AG04450 (cell line): Measurements from ENCODE around the gene BPHL. TPM values are rescaled to one million over a fixed set of nuclear protein-coding genes. Genes with fewer than 3 reads are reported as not detected.
"Not testable (repeated sequence)": the region's sequence is repeated elsewhere in the genome, so short reads cannot be mapped to it uniquely, and the experiment has no call there.

ENCODE experiments used
- CTCF ChIA-PET: fragments of 300-600, 350-600 bp; formaldehyde crosslinking; extraction: SDS; loops from one replicate; lab custom pipeline; 2022; ENCODE audit warnings: antibody characterized with exemption, inconsistent platforms; lab: Charles Lee
- POLR2A ChIA-PET: fragments of 350-600 bp; formaldehyde crosslinking; extraction: SDS; loops from one replicate; lab custom pipeline; 2021; ENCODE audit warnings: antibody characterized with exemption, inconsistent platforms; lab: Yijun Ruan, JAX
- DNase-seq: peaks from one replicate; pipeline ENCODE4 v3.0.0-alpha.2; 2011; ENCODE audit warnings: low read depth, low spot score
- H3K27ac ChIP-seq: one replicate; pipeline ENCODE4 v1.5.1; 2012; ENCODE audit warnings: low read depth, low read length, control low read depth
- H3K27me3 ChIP-seq: one replicate; pipeline ENCODE4 v1.6.0; 2012; ENCODE audit warnings: low read length; ENCODE audit not compliant: control insufficient read depth, insufficient read depth
- H3K4me3 ChIP-seq: 2 replicates; pipeline ENCODE4 v1.5.1; 2011; ENCODE audit warnings: mild to moderate bottlenecking, low read depth, low read length, control low read depth
- H3K9me3 ChIP-seq: 2 replicates; pipeline ENCODE4 v1.5.1; 2012; ENCODE audit warnings: low read length; ENCODE audit not compliant: control insufficient read depth, insufficient read depth
- polyA plus RNA-seq: library from polyadenylated mRNA; depleted of rRNA; stranded (reverse); fragments of >200 nt; gene quantifications from 2 replicates; pipeline ENCODE4 v1.2.3, GENCODE V29; 2011
- TF ChIP-seq, protein P1 (sequence below): IDR thresholded peaks from 2 replicates; pipeline ENCODE4 v1.5.1; 2011; ENCODE audit warnings: low read depth, low read length, control low read depth, inconsistent platforms

The BPHL gene
- polyA plus RNA-seq, 1 experiment = 24.4 TPM

DNA sequence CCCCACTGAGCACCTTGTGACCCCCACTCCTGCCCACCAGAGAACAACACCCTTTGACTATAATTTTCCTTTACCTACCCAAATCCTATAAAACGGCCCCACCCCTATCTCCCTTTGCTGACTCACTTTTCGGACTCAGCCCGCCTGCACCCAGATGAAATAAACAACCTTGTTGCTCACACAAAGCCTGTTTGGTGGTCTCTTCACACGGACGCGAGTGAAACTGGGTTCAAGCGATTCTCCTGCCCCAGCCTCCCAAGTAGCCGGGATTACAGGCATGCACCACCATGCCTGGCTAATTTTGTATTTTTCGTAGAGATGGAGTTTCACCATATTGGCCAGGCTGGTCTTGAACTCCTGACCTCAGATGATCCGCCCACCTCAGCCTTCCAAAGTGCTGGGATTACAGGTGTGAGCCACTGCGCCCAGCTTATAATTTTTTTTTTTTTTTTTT is 55.2 kb downstream of the BPHL start:
- CTCF ChIA-PET, H3K9me3 ChIP-seq, H3K27me3 ChIP-seq, H3K4me3 ChIP-seq, POLR2A ChIA-PET, H3K27ac ChIP-seq, DNase-seq: not testable (repeated sequence)

DNA sequence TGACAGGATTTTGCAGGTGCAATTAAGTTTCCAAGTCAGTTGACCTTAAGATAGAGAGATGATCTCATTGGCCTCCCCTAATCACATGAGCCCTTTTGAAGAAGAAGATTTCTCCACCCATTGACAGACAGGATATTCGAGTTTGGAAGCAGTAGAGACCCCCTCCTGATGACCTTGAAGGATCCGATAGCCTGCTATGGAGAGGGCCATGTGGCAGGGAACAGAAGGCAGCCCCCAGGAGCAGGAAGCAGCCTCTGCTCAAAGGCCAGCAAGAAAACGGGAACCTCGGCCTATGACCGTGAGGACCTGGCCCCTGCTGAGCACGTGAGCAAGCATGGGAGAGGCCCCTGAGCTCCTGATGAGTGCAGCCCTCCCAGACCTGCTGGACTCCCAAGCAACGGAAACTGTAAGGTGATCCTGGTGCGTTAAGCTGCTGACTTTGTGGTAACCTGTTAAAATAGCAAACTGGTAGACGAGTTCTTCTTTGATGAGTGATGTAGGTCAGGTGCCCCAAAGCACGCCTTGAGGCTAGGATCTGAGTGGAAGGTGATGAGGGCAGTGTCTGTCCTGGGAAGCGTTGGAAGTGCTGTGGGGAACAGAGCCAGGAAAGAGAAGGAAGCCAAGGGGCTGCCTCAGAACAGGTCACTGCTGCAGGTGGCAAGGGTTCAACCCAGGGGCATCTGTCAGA is 57.3 kb downstream of the BPHL start:
- TF ChIP-seq, protein P1, sequence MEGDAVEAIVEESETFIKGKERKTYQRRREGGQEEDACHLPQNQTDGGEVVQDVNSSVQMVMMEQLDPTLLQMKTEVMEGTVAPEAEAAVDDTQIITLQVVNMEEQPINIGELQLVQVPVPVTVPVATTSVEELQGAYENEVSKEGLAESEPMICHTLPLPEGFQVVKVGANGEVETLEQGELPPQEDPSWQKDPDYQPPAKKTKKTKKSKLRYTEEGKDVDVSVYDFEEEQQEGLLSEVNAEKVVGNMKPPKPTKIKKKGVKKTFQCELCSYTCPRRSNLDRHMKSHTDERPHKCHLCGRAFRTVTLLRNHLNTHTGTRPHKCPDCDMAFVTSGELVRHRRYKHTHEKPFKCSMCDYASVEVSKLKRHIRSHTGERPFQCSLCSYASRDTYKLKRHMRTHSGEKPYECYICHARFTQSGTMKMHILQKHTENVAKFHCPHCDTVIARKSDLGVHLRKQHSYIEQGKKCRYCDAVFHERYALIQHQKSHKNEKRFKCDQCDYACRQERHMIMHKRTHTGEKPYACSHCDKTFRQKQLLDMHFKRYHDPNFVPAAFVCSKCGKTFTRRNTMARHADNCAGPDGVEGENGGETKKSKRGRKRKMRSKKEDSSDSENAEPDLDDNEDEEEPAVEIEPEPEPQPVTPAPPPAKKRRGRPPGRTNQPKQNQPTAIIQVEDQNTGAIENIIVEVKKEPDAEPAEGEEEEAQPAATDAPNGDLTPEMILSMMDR = no peak
- Histone ChIP-seq H3K27ac (no peak overlapping the region), H3K27me3 (peaks cover 3% of the 10 kb centered on the region), H3K9me3 (no peaks in the 10 kb centered on the region), H3K4me3 (no peak overlapping the region)
- CTCF ChIA-PET = interaction anchor here (1.8 kb wide), 1 partner anchor 76 kb away, joined by 5 read pairs; no protein-coding TSS in a partner anchor
- DNase-seq = no peak
- POLR2A ChIA-PET = interaction anchor here (1.1 kb wide), 1 partner anchor 10 kb away, joined by 4 read pairs; no protein-coding TSS in a partner anchor

DNA sequence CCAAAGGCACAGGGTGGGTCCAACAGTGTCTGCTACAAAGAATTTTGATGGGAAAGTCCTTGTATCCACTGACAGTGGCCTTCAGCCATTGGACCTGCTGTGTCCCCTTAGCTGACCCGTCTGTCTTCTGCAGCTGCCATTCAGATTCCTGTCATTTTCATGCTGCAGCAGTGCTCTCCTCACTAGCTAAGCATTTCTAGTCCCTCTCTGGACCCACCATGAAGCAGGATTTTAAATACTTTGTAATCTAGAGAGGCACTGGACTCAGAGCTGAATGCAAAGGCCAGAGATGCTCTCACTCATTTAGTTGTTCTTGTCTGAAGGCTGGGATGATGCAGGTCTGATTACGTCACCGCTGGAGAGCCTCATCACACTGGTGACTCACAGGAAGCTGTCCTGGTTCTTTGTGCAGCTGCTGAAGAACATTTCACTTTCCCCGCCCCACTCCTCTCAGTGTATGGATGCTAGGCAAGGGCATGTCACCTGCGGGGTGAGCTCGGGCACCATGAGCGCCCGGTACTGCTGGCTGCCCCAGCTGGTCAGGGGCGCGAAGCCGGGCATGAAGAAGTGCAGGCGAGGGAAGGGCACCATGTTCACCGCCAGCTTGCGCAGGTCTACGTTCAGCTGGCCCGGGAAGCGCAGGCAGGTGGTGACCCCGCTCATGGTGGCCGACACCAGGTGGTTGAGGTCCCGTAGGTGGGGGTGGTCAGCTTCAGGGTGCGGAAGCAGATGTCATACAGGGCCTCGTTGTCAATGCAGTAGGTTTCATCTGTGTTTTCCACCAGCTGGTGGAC is 58.2 kb downstream of the BPHL start:
- DNase-seq = peak; percentile 80
- TF ChIP-seq, protein P1 = no peak
- Histone ChIP-seq H3K27ac (no peak overlapping the region), H3K9me3 (no peaks in the 10 kb centered on the region), H3K27me3 (peaks cover 3% of the 10 kb centered on the region), H3K4me3 (no peak overlapping the region)
- ChIA-PET POLR2A (interaction anchor here (1.1 kb wide), 1 partner anchor 11 kb away, joined by 4 read pairs; no protein-coding TSS in a partner anchor), CTCF (interaction anchor here (1.8 kb wide), 1 partner anchor 75 kb away, joined by 5 read pairs; no protein-coding TSS in a partner anchor)

DNA sequence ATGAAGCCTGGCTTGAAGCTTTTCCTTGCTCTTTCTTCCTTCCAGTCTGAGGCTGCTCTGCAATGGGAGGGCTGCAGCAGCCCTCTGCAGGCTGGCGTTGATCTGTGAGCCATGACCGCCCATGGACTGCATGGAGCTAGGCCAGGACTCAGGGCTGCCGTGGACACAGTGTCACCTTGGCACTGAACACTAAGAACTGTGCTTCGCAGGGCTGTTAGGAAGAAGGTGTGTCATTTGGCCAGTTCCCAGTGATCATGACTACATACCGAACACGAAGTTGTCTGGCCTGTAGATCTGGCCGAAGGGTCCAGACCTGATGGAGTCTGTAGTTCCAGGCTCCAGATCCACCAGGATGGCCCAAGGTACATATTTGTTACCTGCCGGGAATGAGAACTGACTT is 60.2 kb downstream of the BPHL start:
- H3K27ac ChIP-seq, H3K9me3 ChIP-seq, H3K27me3 ChIP-seq, DNase-seq, H3K4me3 ChIP-seq, POLR2A ChIA-PET, CTCF ChIA-PET: not testable (repeated sequence)

DNA sequence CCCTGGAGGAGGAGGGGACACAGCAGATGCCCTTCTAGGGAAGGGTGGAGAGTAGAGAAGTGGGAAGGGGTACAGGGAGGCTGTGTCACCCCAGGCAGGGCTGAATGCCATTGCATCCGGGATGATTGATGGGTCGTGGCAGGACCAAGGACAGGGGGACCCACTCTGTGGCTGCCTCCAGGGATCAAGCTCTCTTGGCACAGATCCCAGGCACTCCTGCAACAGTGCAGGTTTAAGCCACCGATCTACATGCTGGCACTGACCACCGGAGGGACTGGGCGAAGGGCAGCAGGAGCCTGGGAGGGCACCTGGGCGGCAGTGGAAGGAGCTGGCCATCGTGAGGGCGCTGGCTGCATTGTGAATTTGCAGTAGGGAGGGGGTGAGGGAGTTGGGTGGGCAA is 61.4 kb downstream of the BPHL start:
- POLR2A ChIA-PET, H3K9me3 ChIP-seq, H3K27ac ChIP-seq, CTCF ChIA-PET, DNase-seq: not testable (repeated sequence)
- peak overlapping the region; percentile 49 for H3K4me3 ChIP-seq
- peaks cover 19% of the 10 kb centered on the region for H3K27me3 ChIP-seq

DNA sequence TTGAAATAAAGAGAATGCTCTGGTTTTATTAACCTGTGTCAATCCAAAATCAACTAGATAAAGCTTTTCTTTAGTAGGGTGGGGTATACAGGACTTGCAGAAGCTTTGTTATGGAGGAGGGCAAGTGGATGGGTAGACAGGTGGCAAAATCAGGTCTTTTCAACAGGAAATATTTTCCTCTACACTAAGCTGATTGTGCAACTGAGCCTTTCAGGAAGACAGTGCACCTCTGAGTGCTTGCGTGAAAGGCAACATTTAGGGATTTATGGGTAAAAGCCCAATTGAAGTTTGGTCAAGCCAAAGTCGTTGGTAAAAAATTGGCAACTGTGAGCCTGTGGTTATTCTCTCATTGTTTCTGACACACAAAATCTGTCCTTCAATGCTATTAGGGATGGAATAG is 62.6 kb downstream of the BPHL start:
- ChIA-PET POLR2A (no interaction called here), CTCF (no interaction called here)
- DNase-seq = no peak
- no peaks in the 10 kb centered on the region for H3K9me3 ChIP-seq
- H3K27me3 ChIP-seq = peaks cover 24% of the 10 kb centered on the region
- TF ChIP-seq, protein P1 = no peak
- no peak overlapping the region for H3K4me3 ChIP-seq
- no peak overlapping the region for H3K27ac ChIP-seq
